Body of pancreas (tissue), 4 donors: Measurements from ENCODE around the gene GAB1. TPM values are rescaled to one million over a fixed set of nuclear protein-coding genes. Genes with fewer than 3 reads are reported as not detected.

Experiments
- ATAC-seq: fragments of 150-250 bp; one replicate; pipeline ENCODE4 v1.9.1; 2016
- DNase-seq, 4 donors: peaks; one replicate each; pipeline ENCODE4 v3.0.0-alpha.2; 2019
- H3K27ac ChIP-seq, 4 donors: fragments of 200-600 bp; sonication (generic); 1 replicate in 3 of 4; 2 replicates in 1 of 4; pipeline versions ENCODE4 v1.5.1 to v1.6.1; 2016 to 2019; ENCODE audit warnings: mild to moderate bottlenecking in 1 of 4, mixed read lengths in 1 of 4, moderate library complexity in 1 of 4
- H3K27me3 ChIP-seq, 2 donors: fragments of 200-600 bp; sonication (generic); one replicate each; pipeline ENCODE4 v1.6.0; 2016; ENCODE audit warnings: mild to moderate bottlenecking in 1 of 2
- H3K36me3 ChIP-seq, 2 donors: fragments of 200-600 bp; sonication (generic); replicated peaks in 1 of 2; 2 replicates each; pipeline ENCODE4 v1.5.1; 2016; ENCODE audit warnings: low read depth in 2 of 2; ENCODE audit not compliant: insufficient read depth in 1 of 2
- H3K4me1 ChIP-seq: fragments of 200-600 bp; sonication (generic); one replicate; pipeline ENCODE4 v1.6.0; 2016
- H3K4me3 ChIP-seq, 2 donors: fragments of 200-600 bp; sonication (generic); 1 replicate in 1 of 2; 2 replicates in 1 of 2; pipeline ENCODE4 v1.5.1; 2016 to 2019
- H3K9me3 ChIP-seq, 3 donors: fragments of 200-600 bp; sonication (generic); 1 replicate in 2 of 3; 2 replicates in 1 of 3; pipeline ENCODE4 v1.5.1; 2016
- CTCF ChIP-seq, 7 experiments: fragments of 450-650 bp in 4 of 7; fragments of 200-600 bp in 3 of 7; sonication (generic) in 3 of 7; IDR thresholded peaks; one replicate each; pipeline ENCODE4 v1.5.1; 2016 to 2019; ENCODE audit warnings: antibody characterized with exemption in 7 of 7
- POLR2A ChIP-seq, 3 donors: fragments of 450-650 bp; IDR thresholded peaks; one replicate each; pipeline ENCODE4 v1.6.1; 2016; ENCODE audit warnings: antibody characterized with exemption in 3 of 3, mild to moderate bottlenecking in 2 of 3
- WGBS, 2 donors: methylation state at CpG; one replicate each; pipeline ENCODE4 v1.1.5; 2017; 5-methylcytosine and 5-hydroxymethylcytosine counted together
- intact Hi-C: fragments of 100-400 bp; cut with DNase I; formaldehyde crosslinking; loops from one replicate; pipeline ENCODE4 v1.15.1; 2023
- microRNA-seq, 2 donors: library from miRNA; unstranded; fragments of <30 nt; microRNA quantifications; one replicate each; pipeline ENCODE4, GENCODE V29; 2016; ENCODE audit warnings: borderline number of aligned reads in 2 of 2, borderline replicate concordance in 2 of 2
- small RNA-seq: library from RNA; depleted of rRNA; stranded (forward); fragments of <200 nt; gene quantifications from one replicate; pipeline ENCODE3, GENCODE V24; 2016
- total RNA-seq, 2 donors: library from RNA; depleted of rRNA; stranded (reverse); fragments of >200 nt; gene quantifications; one replicate each; pipeline ENCODE4 v1.1.0, GENCODE V29; 2016

The GAB1 gene
- total RNA-seq, 2 donors from 2014 or later: 13.0 to 26.0 TPM

GRCh38 chr4:143514497-143514896 is 177.8 kb downstream of the GAB1 start:
- ATAC-seq (no peak), DNase-seq (peak; percentile 33 to 46 (median 42))
- TF ChIP-seq CTCF (IDR thresholded peaks at IDR 0.05) (no peak), POLR2A (IDR thresholded peaks at IDR 0.05) (no peak)
- peaks cover 46% of the 10 kb centered on the region for H3K4me1 ChIP-seq
- H3K9me3 ChIP-seq: no peaks in the 10 kb centered on the region
- H3K36me3 ChIP-seq: no peaks in the 10 kb centered on the region
- H3K27me3 ChIP-seq: no peaks in the 10 kb centered on the region
- peak overlapping the region; percentile 95 to 97 (median 96) for H3K27ac ChIP-seq
- WGBS, 2 donors: 0% methylated on average over 18 of the region's 18 CpGs
- intact Hi-C loops: no loop called here
- H3K4me3 ChIP-seq: peak overlapping the region; percentile 31 to 84

- no peaks in the 10 kb centered on the region for H3K9me3 ChIP-seq
- peak overlapping the region in 3 of 4 donors; percentile 95 to 97 (median 96) for H3K27ac ChIP-seq
- TF ChIP-seq CTCF (IDR thresholded peaks at IDR 0.05): no peak
- TF ChIP-seq POLR2A (IDR thresholded peaks at IDR 0.05): no peak
- no peaks in the 10 kb centered on the region for H3K27me3 ChIP-seq
- peaks cover 50% of the 10 kb centered on the region for H3K4me1 ChIP-seq
- peak overlapping the region; percentile 31 to 84 for H3K4me3 ChIP-seq
- intact Hi-C loops: no loop called here
- 14% methylated on average over 5 of the region's 5 CpGs for WGBS, 2 donors
- no peaks in the 10 kb centered on the region for H3K36me3 ChIP-seq
- ATAC-seq: no peak
- no peak for DNase-seq
These were observed 178.2 kb downstream of the GAB1 start for GRCh38 chr4:143514901-143515300.

- Histone ChIP-seq H3K27ac (no peak overlapping the region), H3K4me1 (peaks cover 52% of the 10 kb centered on the region), H3K27me3 (no peaks in the 10 kb centered on the region), H3K36me3 (no peaks in the 10 kb centered on the region), H3K4me3 (no peak overlapping the region), H3K9me3 (no peaks in the 10 kb centered on the region)
- ATAC-seq (no peak), DNase-seq (no peak)
- no peak for TF ChIP-seq CTCF (IDR thresholded peaks at IDR 0.05)
- TF ChIP-seq POLR2A (IDR thresholded peaks at IDR 0.05): no peak
- intact Hi-C loops: no loop called here
These were observed 179.2 kb downstream of the GAB1 start for GRCh38 chr4:143515905-143516304.

GRCh38 chr4:143517764-143518163 is 181.1 kb downstream of the GAB1 start:
- Histone ChIP-seq H3K9me3 (no peaks in the 10 kb centered on the region), H3K27ac (no peak overlapping the region), H3K36me3 (peaks cover 0 to 9% of the 10 kb centered on the region in 2 donors), H3K4me3 (no peak overlapping the region), H3K4me1 (peaks cover 48% of the 10 kb centered on the region), H3K27me3 (no peaks in the 10 kb centered on the region)
- no peak for ATAC-seq
- WGBS, 2 donors: 48 to 61% methylated on average over 2 of the region's 2 CpGs
- intact Hi-C loops: no loop called here
- TF ChIP-seq CTCF (IDR thresholded peaks at IDR 0.05): no peak
- TF ChIP-seq POLR2A (IDR thresholded peaks at IDR 0.05): no peak
- no peak for DNase-seq

Small RNA genes lying within 50 kb of the gene (microRNA-seq; reads per million reads assigned to microRNA genes)
- 0 to 0.45 reads per million in 2 donors for gene MIR3139

Small RNA genes lying within 50 kb of the gene (small RNA-seq; reads per million reads assigned to genes)
- gene MIR3139 (not detected), gene RF00019 (not detected)

Other genes starting within 250 kb of the GAB1 start
- 10 to 100 TPM; 11.7 to 14.2 TPM for gene USP38, start 152.0 kb upstream of the GAB1 start, total RNA-seq
- gene SMARCA5, start 176.8 kb downstream of the GAB1 start, total RNA-seq: 10 to 100 TPM; 20.8 to 21.0 TPM